Activated CD4-positive, CD25-positive, alpha-beta regulatory T cell treated with anti-CD3 and anti-CD28 coated beads, Interleukin-2, amount 50 U/mL, for 16 hours (primary cell): Measurements from ENCODE around the gene RPS26.
A peak's percentile ranks its signal among the peaks of the same experiment; 100 is the strongest.
"Not testable (repeated sequence)": the region's sequence is repeated elsewhere in the genome, so short reads cannot be mapped to it uniquely, and the experiment has no call there.

ENCODE experiments used
- DNase-seq: peaks from one replicate; pipeline ENCODE4 v3.0.0-alpha.2; 2020; ENCODE audit warnings: low read depth, low spot score

Gene RPS26

DNA sequence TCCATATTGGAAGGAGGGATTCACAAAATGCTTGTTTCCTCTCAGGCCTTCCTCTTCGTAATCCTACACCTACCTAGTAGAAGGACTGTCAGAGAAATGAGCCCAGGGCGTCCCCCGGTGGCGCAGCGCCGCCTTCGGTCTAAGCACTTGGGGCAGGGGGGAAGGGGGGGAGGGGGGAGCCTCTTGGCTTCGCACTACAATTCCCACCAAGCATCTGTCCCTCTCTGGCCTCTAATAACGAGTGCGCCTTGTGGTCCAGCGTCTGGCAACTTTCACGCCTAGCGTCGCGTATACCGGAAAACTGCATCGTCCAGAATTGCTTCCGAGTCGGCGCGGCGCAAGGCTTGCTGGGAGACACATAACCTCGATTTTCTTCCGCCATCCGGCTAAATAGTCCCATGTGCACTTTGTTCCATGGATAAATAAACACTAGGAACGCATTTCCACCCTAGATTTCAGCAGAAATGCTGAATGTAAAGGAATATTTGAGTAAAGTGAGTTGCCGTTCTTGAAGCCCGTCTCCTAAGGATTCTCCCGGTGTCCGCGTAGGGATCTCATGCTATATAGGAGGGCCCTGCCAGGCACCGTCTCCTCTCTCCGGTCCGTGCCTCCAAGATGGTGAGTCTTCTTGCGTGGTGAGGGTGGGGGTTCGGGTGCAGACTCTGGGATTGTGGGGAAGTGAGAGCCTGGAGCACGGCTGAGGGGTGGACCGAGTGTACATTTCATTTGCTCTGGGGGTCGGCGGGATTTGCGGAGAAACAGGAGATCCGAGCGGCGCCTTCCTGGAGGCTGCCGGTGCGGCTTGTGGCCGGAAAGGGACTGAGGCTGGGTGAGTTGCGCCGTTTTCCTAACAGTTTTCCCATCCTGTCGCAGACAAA lies at the start of gene RPS26:
Gene RPS26 (plus strand): TSS at position 367 of the 878 bp plus-strand sequence. CDS start 249 bp downstream, at position 616.
- DNase-seq, result peak; percentile 86

DNA sequence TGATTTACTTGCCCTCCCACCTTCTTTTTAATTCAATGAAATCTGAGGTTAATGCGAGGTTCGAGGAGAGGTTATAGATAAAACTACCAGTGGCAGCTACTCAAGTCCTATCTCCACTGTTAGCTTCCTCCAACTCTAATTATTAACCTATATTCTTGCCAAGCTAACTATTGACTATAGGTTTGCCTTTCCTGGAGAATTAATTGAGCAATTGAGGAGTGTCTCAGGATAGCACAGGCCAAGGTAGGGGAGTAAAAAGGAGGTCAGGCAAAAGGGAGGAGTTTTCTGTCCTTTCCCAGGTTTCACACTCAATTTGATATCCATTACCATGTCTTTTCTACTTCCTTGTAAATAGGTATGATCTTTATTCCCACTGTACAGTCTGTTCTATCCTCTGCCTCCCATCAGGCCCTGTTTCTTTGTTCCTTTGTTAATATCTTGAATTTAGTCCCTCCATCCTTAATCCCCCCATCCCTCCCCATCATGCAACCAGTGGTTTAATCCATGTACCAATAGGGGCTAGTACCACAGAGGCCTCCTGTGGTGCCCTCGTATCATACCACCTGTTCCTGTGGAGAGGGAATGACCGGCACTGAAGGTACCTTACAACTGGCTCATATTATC lies 48.4 kb upstream of the RPS26 start:
- no peak for DNase-seq

DNA sequence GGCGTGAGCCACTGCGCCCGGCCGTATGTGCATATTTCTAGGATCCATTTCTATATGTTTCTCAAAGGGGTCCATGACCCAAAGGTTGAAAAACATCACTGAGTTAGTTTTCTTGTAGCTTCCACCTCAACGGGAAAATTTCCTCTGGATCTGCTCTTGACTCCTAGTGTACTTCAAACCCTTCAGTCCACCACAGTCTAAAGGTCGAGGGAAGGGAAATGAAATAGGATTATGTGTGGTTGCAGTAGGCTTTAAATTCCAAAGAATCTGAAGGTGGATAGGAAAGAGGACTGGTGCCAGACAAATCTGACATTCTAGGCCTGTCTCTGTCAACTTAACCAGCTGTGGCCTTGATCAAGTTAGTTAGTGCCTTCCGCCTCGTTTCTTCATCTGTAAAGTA lies 46.4 kb upstream of the RPS26 start:
- DNase-seq, result no peak

DNA sequence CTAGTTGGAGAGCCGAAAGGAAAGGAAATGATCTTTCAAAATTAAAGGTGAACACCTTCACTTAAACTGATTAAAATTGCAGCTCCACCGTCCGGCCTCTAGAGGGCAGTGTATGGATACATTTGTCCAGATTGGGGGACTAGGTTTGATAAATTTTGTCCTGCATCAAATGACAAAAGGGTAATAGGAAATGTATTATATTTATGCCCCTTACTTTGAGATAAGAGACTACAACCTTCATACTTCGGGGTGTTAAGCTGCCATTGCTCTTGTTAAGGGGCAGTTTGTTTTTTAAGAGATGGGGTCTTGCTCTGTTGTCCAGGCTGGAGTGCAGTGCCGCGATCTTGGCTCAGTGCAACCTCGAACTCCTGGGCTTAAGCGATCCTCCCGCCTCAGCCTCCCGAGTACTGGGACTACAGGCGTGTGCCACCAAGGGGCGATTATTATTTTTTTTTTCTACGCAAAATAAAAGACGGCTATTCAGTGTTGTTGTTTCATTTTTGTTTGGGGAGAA lies 45.5 kb upstream of the RPS26 start:
- peak; percentile 55 for DNase-seq

DNA sequence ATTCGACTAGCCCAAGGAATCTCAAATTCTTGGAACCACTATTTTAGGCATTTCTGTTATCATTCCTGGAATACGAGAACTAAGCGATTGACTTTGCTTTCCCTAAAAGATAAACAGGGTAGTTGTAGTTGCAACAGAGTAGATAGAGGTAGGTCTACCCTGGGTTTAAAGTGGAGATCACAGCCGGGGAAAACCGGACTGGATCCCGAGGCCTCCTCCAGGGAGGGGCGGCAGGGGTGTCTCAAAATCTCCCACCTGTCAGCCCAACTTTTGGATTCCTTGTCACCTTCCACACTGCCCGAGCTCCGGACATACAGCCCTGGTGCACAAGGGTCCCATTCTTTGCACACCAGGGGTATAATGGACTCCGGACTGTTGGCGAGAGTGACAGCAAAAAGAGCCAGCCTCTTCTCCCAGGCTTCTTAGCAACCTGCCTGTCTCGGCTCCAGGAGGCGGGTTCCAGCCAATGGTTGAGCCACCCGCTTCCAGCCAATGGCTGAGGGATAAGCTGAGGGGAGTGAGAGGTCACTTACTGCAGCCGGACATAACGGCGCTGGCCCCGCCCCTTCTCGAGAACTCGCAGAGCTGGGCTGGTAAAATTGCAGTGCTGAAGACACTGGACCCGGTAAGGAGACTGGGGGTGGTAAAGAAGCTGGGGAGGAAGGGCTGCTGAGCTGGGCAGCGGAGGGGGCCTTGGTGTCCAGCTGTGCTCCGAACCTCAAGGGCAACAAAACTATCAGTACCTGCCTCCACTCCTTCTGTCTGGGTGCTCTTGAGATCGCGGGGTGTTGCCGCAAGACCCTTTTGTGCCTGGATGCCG lies 44.8 kb upstream of the RPS26 start, which contains the start of gene SUOX:
Gene SUOX (plus strand): TSS at position 562 of the 820 bp plus-strand sequence. CDS start 4,946 bp downstream, outside the sequence.
- DNase-seq, result no peak

DNA sequence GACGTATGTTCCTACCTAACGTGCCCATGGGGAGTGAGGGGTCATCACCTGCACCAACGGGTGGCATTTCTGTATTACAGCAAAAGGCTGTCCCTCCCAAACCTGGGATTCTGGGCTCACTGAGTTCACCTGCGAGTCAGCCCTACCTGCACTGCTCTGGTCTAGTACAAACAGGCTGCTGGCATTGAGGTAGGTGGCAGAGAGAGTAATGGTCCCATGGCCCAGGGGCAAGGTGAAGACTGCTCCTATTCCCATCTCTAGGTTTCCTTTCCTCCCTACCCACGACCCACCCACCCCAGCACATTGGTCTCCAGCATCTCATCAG lies 44.2 kb upstream of the RPS26 start:
- no peak for DNase-seq

DNA sequence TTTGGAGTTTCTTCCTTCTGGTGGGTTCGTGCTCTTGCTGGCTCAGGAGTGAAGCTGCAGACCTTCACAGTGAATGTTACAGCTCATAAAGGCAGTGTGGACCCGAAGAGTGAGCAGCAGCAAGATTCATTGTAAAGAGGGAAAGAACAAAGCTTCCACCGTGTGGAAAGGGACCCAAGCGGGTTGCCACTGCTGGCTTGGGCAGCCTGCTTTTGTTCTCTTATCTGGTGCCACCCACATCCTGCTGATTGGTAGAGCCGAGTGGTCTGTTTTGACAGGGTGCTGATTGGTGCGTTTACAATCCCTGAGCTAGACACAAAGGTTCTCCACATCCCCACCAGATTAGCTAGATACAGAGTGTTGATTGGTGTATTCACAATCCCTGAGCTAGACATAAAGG lies 42.2 kb upstream of the RPS26 start:
- not testable (repeated sequence) for DNase-seq

DNA sequence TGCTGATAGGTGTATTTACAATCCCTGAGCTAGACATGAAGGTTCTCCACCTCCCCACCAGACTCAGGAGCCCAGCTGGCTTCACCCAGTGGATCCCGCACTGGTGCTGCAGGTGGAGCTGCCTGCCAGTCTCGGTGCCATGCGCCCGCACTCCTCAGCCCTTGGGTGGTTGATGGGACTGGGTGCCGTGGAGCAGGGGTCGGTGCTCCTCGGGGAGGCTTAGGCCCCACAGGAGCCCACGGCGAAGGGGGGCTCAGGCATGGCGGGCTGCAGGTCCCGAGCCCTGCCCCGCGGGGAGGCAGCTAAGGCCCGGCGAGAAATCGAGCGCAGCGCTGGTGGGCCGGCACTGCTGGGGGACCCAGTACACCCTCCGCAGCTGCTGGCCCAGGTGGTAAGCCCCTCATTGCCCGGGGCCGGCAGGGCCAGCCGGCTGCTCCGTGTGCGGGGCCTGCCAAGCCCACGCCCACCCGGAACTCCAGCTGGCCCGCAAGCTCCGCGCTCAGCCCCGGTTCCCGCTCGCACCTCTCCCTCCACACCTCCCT lies 41.6 kb upstream of the RPS26 start:
- not testable (repeated sequence) for DNase-seq

DNA sequence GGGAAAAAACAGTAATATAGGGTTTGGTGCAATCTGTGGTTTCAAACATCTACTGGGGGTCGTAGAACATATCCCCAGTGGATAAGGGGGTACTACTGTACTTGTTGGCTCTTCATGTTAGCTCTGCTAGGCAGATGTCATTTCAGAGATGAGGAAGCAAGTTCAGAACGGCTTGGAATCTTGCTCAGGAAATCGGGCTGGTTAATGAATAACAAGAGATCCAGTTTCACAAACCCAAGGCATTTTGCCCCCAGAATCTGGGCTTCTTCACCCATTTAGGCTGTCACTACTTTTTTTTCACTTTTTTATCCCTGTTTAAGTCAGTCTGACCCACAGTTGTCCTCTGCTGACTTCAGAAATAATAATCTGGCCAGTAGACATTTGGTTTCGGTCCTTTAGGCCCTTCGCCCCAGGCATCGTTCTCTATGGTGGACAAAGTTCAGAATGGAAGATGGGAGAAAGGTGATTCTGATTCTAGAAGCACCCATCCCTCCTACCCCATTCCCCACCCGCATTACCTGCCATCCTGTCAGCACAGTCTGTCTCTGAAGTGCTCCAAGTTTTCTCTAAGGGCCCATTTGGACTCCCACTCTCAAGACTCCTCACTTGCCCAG lies 40.1 kb upstream of the RPS26 start:
- no peak for DNase-seq

DNA sequence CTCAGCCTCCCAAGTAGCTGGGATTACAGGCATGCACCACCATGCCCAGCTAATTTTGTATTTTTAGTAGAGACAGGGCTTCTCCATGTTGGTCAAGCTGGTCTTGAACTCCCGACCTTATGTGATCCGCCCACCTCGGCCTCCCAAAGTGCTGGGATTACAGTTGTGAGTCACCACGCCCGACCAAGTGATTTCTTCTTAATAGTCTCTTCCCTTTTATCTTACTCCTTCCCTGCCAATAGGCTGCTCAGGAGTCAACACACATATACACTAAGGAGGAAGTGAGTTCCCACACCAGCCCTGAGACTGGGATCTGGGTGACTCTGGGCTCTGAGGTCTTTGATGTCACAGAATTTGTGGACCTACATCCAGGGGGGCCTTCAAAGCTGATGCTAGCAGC lies 38.3 kb upstream of the RPS26 start:
- DNase-seq, result not testable (repeated sequence)

DNA sequence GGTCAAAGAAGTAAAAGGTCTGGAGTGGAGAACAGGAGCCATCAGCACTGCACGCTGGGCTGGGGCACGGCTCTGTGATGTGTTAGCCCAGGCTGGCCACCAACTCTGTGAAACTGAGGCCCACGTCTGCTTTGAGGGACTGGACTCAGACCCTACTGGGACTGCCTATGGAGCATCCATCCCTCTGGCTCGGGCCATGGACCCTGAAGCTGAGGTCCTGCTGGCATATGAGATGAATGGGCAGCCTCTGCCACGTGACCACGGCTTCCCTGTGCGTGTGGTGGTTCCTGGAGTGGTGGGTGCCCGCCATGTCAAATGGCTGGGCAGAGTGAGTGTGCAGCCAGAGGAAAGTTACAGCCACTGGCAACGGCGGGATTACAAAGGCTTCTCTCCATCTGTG lies 37.5 kb upstream of the RPS26 start:
- no peak for DNase-seq

DNA sequence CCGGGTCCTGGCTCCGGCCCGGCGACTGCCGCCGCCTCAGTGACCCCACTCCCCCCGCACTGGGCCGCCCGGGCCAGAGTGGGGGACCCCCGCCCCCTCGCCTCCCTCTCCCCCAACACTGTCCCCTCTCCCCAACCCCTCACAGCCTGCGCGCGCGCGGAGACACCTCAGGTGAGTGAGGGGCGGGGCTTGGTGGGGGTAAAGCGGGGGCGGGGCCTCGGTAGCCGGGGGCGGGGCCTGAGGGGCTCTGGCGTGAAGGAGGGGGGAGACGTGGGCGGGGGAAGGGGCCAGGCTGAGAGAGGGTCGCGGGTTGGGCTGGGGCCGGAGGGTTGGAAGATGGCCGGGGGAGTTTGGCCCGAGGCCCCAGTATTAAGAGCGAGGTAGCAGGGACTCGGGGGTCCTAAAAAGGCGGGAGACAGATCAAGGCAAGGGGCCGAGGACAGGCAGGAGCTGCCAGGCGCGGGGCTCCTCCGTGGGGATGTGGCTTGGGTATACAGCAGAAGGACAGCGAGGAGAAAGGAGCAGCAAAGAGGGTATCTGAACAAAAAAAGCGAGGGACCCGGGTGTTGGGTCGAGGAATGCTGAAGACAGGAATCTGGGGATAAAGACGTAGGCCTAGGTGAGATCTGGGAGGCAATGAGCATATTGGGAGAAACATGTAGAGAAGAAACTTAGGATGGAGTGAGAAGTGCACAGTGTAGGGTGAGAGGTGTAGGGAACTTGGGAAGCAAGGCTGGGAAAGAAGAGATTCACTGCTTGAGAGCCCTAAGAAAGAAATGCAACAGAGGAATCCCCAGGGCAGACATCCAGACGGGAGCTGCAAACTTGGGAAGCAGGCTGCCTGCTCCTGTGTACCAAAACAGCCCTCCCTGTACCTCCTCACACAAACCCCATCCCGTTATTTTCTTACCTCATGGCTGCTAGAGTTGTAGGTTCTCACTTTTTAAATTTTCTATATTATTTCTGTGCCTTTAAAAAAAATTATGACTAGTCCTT lies 33.9 kb upstream of the RPS26 start:
- peak; percentile 47 for DNase-seq

DNA sequence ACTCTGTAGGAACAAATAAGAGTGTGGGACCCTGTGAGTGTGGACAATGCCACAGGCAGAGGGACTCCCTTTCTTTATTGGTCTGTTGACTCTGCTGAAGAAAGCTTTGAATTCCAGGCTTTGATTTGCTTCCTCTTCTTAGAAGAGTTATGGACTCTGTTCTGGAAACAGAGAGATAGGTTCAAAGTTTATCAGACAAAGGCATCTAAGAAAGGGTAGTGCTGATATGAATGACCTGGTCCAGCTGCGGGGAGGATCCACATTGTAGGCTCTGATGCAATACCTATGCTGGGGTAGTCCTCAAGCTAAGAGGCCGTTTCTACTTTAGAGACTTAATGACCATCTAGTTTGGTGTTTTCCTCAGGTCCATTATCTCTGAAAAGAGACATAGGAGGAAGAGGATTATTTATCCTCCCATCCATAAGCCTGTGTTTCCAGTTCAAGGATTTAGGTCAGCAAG lies 31.6 kb upstream of the RPS26 start:
- no peak for DNase-seq

DNA sequence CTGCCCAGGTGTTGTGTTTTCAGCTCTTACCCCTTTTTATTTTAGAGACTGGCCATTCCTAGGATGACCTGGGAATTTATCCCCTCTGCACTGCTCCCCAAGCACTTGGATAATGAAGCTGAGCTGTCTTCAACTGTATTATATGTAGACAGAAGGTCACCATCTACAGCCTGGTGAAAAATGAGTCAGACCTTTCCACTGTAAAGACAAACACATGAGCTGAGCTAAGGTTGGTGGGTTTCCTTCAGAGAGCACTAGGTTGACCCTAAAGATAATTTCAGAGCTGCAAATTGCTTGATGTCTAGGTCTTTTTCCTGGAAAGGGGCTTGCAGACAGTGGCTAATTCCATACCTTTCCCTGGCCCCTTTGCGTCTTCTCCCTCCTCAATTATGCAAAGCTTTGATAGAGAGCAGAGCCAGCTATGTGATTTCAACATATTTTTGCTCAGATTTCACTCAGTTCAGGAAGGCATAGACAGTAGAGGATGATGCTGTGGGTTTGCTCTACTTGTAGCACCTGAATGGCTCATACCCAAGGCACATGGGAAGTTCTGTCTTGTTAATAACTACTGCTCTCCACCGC lies 30.1 kb upstream of the RPS26 start:
- no peak for DNase-seq

DNA sequence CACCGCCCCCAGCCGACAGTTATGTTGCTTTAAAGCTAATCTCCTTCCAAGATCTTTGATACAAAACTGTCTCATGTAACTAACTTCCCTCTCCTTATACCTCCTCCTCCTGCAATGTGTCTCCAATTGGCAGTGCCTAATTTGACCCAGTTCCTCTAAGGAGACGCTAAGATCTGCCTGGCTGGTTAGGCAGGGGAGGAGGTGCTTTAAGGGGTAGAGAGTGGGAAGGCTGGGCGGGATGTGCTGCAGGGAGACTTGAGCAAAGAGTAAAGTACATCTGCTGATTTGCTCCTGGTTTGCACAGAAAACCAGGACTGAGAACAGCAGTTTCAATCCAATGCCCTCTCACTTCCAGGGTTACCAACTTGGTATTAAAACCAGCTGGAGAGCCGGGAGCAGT lies 28.2 kb upstream of the RPS26 start:
- DNase-seq, result no peak

DNA sequence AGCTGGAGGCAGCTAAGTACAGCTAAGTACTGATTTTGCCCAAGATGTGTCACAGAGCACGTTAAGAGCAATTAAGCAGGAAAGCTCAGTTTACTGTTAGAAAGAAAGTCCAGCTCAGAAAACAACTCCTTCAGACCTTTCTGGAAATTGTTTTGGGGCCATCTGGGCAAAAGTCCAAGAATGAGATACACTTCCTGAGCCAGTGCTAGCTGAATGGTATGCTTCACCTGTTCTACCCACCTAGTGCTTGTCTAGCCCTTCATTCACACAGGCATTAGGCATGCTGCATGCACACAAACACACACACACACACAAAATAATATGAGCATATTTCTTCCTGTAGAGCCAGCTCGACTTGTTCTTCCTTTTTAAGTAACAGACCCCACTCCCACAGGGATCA lies 27.5 kb upstream of the RPS26 start:
- DNase-seq, result no peak

DNA sequence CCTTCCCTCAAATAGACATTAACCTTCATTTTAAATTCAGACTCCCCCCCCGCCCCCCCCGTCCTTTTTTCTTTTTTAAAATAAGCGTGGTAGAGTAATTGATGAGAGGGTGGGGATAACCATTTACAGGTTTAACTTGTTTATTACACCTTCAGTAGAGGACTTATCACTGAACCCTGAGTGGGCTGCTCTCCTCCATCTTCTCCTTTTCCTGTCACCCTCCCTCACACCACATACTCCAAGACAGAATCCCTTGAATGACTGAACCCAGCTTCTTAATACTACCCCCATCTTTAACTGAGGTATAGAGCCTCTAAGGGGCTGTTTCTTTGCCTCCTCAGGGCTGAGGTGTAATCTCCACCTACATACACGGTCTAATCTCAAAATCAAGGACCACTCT lies 24.5 kb upstream of the RPS26 start:
- no peak for DNase-seq

DNA sequence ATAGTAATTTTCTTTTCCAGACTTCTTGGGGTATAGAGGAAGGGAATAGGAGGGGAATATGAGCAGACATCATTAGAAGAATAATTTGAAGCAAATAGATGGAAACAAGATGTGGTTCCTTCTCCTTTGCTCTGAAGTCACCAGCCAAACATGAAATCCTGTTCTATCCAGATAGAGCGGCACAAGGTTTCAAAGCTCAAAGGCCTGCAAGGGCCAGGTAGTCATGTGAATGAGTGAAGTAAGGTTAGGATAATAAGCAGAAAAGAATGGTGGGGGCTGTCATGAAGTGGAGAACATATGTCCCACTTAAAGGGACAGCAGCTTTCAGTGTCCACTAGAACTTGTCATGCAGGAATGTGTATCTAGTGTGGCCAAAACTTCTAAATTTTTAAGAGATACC lies 23.4 kb upstream of the RPS26 start:
- DNase-seq, result no peak

DNA sequence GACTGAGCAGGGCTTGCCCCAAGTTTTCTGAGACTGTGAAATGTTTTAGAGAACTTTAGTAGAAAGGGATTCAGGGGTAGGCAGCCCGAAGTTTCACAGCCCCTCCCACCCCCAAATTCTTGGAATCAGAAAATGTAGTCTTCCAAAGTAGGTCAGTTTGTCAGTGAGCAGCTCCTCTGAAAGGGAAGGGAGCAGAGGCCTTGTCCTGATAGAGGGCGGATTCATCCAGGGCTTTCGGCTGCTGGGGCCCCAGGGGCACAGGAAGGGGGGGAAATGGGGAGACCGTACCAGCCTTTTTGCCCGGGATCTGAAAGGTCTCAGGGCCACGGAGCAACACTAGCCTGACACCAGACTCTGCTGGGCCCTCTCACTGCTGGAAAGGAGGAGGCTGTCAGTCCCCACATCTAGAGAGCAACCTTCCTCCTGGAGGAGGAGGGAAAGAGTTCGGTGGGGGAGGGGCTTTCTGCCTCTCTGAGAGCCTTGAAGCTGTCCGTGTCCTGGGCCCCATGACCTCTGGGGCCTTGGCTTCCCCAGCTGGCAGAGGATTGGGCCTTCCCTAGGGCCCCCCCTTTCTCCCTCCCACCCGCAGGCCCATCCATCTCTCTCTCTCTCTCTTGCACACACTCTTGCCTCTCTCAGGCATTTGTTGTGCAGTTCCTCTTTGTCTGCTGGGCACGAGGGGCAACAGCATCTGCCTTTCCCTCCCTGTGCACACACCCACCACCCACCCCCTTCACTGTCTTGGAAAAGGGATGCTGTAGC lies 21.1 kb upstream of the RPS26 start, which contains the start of gene IKZF4:
Gene IKZF4 (plus strand): TSS at position 621 of the 762 bp plus-strand sequence. CDS start 451 bp downstream, outside the sequence.
- DNase-seq, result no peak
